SJSA1 (cell line): Measurements from ENCODE around the gene GRIP1. TPM values are rescaled to one million over a fixed set of nuclear protein-coding genes. Genes with fewer than 3 reads are reported as not detected.

Experiments
- DNase-seq, 2 experiments: peaks; one replicate each; pipeline ENCODE4 v3.0.0-alpha.2; 2015 to 2020; ENCODE audit warnings: low spot score in 2 of 2, low read depth in 1 of 2
- H3K27ac ChIP-seq: fragments of 250-450 bp; sonication (Bioruptor Pico); 2 replicates; pipeline ENCODE4 v1.5.1; 2020; ENCODE audit warnings: mild to moderate bottlenecking, moderate library complexity
- H3K27me3 ChIP-seq: fragments of 250-450 bp; sonication (Bioruptor Pico); replicated peaks from 2 replicates; pipeline ENCODE4 v1.5.1; 2020; ENCODE audit warnings: mild to moderate bottlenecking, moderate library complexity
- H3K36me3 ChIP-seq: fragments of 250-450 bp; sonication (Bioruptor Pico); 2 replicates; pipeline ENCODE4 v1.5.1; 2020; ENCODE audit warnings: mild to moderate bottlenecking
- H3K4me1 ChIP-seq: fragments of 250-450 bp; sonication (Bioruptor Pico); replicated peaks from 2 replicates; pipeline ENCODE4 v1.6.1; 2021; ENCODE audit warnings: mild to moderate bottlenecking
- H3K4me3 ChIP-seq: fragments of 250-450 bp; sonication (Bioruptor Pico); 2 replicates; pipeline ENCODE4 v1.5.1; 2020; ENCODE audit warnings: mild to moderate bottlenecking
- H3K9me3 ChIP-seq: fragments of 250-450 bp; sonication (Bioruptor Pico); replicated peaks from 2 replicates; pipeline ENCODE4 v1.5.1; 2020; ENCODE audit warnings: mild to moderate bottlenecking
- total RNA-seq: library from RNA; depleted of rRNA; stranded (reverse); fragments of >200 nt; shearing (Covaris generic); gene quantifications from 2 replicates; pipeline ENCODE4 v1.2.3, GENCODE V29; 2014

The GRIP1 gene
- total RNA-seq, 1 experiment from 2014 or later, result 3.5 TPM

GRCh38 chr12:66409195-66409871, 269.5 kb downstream of the GRIP1 start:
- peak; percentile 53 to 63 for DNase-seq
- H3K4me3 ChIP-seq, result no peak overlapping the region
- H3K27ac ChIP-seq, result no peak overlapping the region

GRCh38 chr12:66405395-66405794, 273.5 kb downstream of the GRIP1 start:
- Histone ChIP-seq H3K4me3 (no peak overlapping the region), H3K27me3 (no peaks in the 10 kb centered on the region), H3K9me3 (no peaks in the 10 kb centered on the region), H3K27ac (peak overlapping the region; percentile 18; the same call in 1 of the 2 replicates), H3K36me3 (no peaks in the 10 kb centered on the region), H3K4me1 (peaks cover 18% of the 10 kb centered on the region)
- peak in 1 of 2 experiments; percentile 28 for DNase-seq

More at GRCh38 chr12:66409195-66409871, 269.5 kb downstream of the GRIP1 start:
- Histone ChIP-seq H3K36me3 (no peaks in the 10 kb centered on the region), H3K9me3 (no peaks in the 10 kb centered on the region), H3K27me3 (no peaks in the 10 kb centered on the region), H3K4me1 (peaks cover 18% of the 10 kb centered on the region)

- Histone ChIP-seq H3K4me3 (no peak overlapping the region), H3K9me3 (no peaks in the 10 kb centered on the region), H3K27ac (no peak overlapping the region), H3K27me3 (no peaks in the 10 kb centered on the region), H3K4me1 (peaks cover 11% of the 10 kb centered on the region), H3K36me3 (no peaks in the 10 kb centered on the region)
- DNase-seq, result no peak
Measured at GRCh38 chr12:66403746-66404145, 275.1 kb downstream of the GRIP1 start.

- Histone ChIP-seq H3K27ac (no peak overlapping the region), H3K4me3 (no peak overlapping the region), H3K36me3 (no peaks in the 10 kb centered on the region), H3K27me3 (0 out of 2 replicates have a peak, but pooled peaks cover 3% of the 10 kb centered on the region), H3K9me3 (no peaks in the 10 kb centered on the region), H3K4me1 (peaks cover 3% of the 10 kb centered on the region; the same call in 1 of the 2 replicates)
- no peak for DNase-seq
Measured at GRCh38 chr12:66399911-66400306, 279.0 kb downstream of the GRIP1 start.

GRCh38 chr12:66398931-66399910, 279.7 kb downstream of the GRIP1 start:
- Histone ChIP-seq H3K4me3 (no peak overlapping the region), H3K27ac (no peak overlapping the region), H3K9me3 (no peaks in the 10 kb centered on the region), H3K36me3 (no peaks in the 10 kb centered on the region), H3K27me3 (0 out of 2 replicates have a peak, but pooled peaks cover 3% of the 10 kb centered on the region), H3K4me1 (no peaks in the 10 kb centered on the region)
- DNase-seq, result no peak

- H3K4me3 ChIP-seq, result no peak overlapping the region
- no peaks in the 10 kb centered on the region for H3K4me1 ChIP-seq
- H3K27ac ChIP-seq, result no peak overlapping the region
- H3K9me3 ChIP-seq, result no peaks in the 10 kb centered on the region
- DNase-seq, result no peak
- H3K27me3 ChIP-seq, result 0 out of 2 replicates have a peak, but pooled peaks cover 3% of the 10 kb centered on the region
- no peaks in the 10 kb centered on the region for H3K36me3 ChIP-seq
Measured at GRCh38 chr12:66397574-66398290, 281.1 kb downstream of the GRIP1 start.

GRCh38 chr12:66393890-66394289, 285.0 kb downstream of the GRIP1 start:
- no peak for DNase-seq
- Histone ChIP-seq H3K27me3 (0 out of 2 replicates have a peak, but pooled peaks cover 3% of the 10 kb centered on the region), H3K4me3 (no peak overlapping the region), H3K36me3 (no peaks in the 10 kb centered on the region), H3K27ac (no peak overlapping the region), H3K9me3 (no peaks in the 10 kb centered on the region), H3K4me1 (no peaks in the 10 kb centered on the region)

GRCh38 chr12:66392266-66392915, 286.5 kb downstream of the GRIP1 start:
- no peaks in the 10 kb centered on the region for H3K4me1 ChIP-seq
- H3K27me3 ChIP-seq, result 0 out of 2 replicates have a peak, but pooled peaks cover 3% of the 10 kb centered on the region
- H3K36me3 ChIP-seq, result no peaks in the 10 kb centered on the region
- no peak overlapping the region for H3K27ac ChIP-seq
- no peaks in the 10 kb centered on the region for H3K9me3 ChIP-seq
- no peak for DNase-seq
- H3K4me3 ChIP-seq, result no peak overlapping the region

- Histone ChIP-seq H3K27me3 (0 out of 2 replicates have a peak, but pooled peaks cover 4% of the 10 kb centered on the region), H3K9me3 (no peaks in the 10 kb centered on the region), H3K36me3 (no peaks in the 10 kb centered on the region), H3K4me3 (no peak overlapping the region), H3K27ac (no peak overlapping the region), H3K4me1 (no peaks in the 10 kb centered on the region)
- DNase-seq, result no peak
Measured at GRCh38 chr12:66388517-66388916, 290.4 kb downstream of the GRIP1 start.

GRCh38 chr12:66387117-66387516, 291.8 kb downstream of the GRIP1 start:
- DNase-seq, result no peak
- H3K4me3 ChIP-seq, result no peak overlapping the region
- no peaks in the 10 kb centered on the region for H3K4me1 ChIP-seq

GRCh38 chr12:66380769-66381535, 297.9 kb downstream of the GRIP1 start:
- Histone ChIP-seq H3K4me3 (no peak overlapping the region), H3K27me3 (0 out of 2 replicates have a peak, but pooled peaks cover 4% of the 10 kb centered on the region), H3K4me1 (no peaks in the 10 kb centered on the region), H3K36me3 (no peaks in the 10 kb centered on the region), H3K9me3 (no peaks in the 10 kb centered on the region), H3K27ac (no peak overlapping the region)
- no peak for DNase-seq

More at GRCh38 chr12:66387117-66387516, 291.8 kb downstream of the GRIP1 start:
- Histone ChIP-seq H3K36me3 (no peaks in the 10 kb centered on the region), H3K9me3 (no peaks in the 10 kb centered on the region), H3K27ac (no peak overlapping the region), H3K27me3 (0 out of 2 replicates have a peak, but pooled peaks cover 4% of the 10 kb centered on the region)

- H3K36me3 ChIP-seq, result no peaks in the 10 kb centered on the region
- H3K27me3 ChIP-seq, result 0 out of 2 replicates have a peak, but pooled peaks cover 4% of the 10 kb centered on the region
- no peak overlapping the region for H3K4me3 ChIP-seq
- no peaks in the 10 kb centered on the region for H3K9me3 ChIP-seq
- no peak for DNase-seq
- H3K27ac ChIP-seq, result no peak overlapping the region
- no peaks in the 10 kb centered on the region for H3K4me1 ChIP-seq
Measured at GRCh38 chr12:66379616-66380015, 299.3 kb downstream of the GRIP1 start.
